HG03342 (cell line): ENCODE results near the gene CNTLN.
"Not testable (repeated sequence)": the region's sequence is repeated elsewhere in the genome, so short reads cannot be mapped to it uniquely, and the experiment has no call there.

Source experiments
- ATAC-seq: cut with Tn5 transposase; IDR thresholded peaks from one replicate; pipeline ENCODE4 v1.9.1; 2021; ENCODE audit warnings: mild to moderate bottlenecking, moderate library complexity; ENCODE audit not compliant: unreplicated experiment

Gene CNTLN

DNA sequence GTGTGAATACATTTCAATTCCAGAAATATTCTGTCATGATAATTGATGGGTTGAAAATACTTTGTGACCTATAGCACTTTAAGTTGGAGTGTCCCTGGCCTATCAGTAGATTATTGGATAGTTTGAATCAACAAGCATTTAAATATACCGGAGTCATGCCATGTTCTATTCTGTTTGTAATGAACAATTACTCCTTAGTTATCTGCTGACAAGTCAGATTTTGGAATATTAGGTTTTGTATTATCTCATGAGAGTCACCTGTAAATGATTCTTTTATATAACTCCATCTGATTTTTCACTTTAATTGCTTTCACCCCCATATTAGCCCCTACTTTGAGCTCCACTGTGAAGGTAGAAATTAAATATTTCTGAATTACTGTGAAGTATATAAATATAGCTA, 351.6 kb downstream of the CNTLN start:
- ATAC-seq, result no peak

DNA sequence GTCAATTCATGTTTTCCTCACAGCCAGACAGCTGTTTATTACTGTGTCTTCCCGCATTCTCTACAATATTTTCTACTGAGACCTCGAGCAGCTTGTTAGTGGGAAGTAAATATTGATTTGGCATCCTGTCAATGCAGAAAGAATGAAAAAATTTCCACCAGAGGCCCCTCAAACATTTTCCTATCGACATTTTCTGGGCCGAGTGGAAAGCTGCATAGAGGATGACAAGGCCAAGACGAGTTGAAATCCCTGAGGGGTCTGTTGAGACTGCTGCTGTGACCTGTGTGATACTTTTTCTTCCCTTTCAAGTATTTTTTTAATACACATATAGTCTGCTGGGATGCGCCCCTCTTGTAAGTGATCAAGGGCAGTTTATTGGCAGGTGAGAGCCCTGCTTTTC, 352.6 kb downstream of the CNTLN start:
- no peak for ATAC-seq

DNA sequence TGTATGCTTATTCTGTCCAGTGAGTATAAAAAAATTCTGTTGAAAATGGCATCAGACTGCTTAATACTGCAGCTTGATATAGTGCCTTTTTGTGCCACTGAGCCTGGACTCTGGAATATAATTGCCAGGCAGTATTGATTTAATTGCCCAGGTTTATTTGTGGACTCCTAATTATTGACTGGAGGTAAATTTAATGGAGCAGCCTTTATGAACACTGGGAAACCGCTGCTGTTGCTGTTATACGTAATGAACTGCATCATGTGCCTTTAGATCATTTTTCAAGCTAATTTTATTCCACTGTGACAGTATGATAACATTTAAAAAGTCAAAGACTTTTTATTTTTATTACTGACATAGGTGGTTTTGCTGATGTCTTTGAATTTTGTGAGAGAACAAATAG, 353.8 kb downstream of the CNTLN start:
- ATAC-seq, result no peak

DNA sequence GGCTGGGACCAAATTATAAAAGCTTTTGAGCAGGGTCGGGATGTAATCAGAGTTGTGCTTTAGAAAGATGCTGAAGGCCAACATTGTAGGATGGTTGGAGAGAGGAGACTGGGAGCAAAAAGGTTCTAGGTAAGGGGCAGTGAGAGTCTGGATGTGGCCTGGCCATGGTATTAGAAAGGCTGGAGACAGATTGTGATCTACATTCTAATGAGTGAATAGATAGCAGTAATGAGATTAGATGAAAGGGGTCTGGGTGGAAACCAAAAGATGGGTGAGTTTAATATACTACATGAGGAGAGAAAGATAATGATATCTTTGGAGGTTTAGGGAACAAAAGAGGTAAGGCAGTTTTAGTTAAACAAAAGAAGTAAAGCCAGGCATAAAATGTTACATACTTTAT, 355.3 kb downstream of the CNTLN start:
- no peak for ATAC-seq

DNA sequence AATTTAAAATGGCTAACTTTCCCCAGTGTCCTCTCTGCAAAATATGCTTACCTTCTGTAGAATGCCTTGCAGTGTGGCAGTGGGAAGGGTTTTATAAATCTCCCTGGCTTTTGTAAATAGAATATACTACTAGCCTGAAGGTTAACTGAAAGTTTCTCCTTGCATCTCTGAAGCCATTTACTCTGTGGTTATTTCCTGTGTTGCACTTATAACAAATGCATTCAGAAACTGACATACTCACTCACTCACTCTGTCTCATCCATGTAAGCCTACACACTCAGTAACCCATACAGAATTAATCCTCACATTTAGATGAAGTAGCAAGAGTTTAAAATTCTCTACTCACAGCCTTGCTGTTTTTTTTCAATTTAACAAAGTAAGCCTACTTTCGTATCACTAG, 356.9 kb downstream of the CNTLN start:
- ATAC-seq, result no peak

DNA sequence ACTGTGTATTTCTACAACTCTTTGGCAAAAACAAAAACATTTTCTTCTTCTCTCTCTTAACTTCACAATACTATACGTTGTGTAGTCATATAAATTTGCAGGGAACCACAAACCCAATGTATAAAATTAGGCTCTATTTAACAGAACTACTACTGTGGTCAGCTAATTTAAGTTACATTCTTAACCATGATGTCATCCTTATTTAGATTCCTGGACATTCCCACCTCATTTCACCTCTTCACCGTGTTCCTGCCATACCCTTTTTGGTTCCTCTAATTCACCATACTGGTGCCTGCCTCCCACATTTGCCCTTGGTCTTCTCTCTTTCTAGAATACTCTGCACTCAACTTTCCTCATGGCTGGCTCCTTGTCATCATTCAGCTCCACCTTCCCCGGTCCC, 368.4 kb downstream of the CNTLN start:
- no peak for ATAC-seq

DNA sequence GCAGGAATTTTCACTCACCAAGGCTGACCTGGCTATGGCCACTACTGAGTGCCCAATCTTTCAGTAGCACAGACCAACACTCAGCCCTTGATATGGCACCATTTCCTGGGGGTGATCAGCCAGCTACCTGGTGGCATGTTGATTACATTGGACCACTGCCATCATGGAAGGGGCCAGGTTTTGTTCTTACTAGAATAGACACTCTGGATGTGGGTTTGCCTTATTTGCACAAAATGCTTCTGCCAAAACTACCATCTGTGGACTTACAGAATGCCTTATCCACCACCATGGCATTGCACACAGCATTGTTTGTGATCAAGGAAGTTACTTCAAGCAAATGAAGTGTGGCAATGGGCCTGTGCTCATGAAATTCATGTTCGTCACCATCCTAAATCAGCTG, 374.3 kb downstream of the CNTLN start:
- ATAC-seq, result no peak

DNA sequence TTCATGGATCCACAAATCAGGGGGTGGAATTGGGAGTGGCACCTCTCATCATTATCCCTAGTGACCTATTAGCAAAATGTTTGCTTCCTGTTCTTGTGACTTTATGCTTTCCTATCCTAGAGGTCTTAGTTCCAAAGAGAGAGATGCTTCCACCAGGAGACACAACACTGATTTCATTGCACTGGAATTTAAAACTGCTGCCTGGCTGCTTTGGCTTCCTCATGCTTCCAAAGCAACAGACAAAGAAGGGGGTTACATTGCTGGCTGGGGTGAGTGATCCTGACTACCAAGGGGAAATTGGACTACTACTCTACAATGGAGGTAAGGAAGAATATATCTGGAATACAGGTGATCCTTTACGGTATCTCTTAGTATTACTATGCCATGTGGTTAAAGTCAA, 374.9 kb downstream of the CNTLN start:
- no peak for ATAC-seq

DNA sequence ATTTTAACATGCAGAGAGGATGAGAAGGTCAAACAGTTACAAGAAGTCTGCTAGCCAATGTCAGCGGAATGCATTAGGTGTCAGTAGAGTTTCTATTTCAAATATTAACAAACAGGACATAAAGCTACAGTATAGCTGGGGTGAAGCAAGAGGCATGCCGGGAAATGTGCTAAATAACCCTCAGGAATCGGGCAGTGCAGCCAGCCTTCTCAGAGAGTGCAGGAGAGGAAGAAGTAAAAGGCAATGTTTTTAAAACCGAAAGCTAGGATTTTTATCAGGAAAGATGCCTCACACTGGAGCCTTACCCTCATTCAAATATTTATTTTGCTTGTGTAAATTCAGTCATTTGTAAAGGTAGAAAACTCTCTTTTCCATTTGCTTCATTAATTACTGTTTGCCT, 384.9 kb downstream of the CNTLN start:
- ATAC-seq, result no peak

DNA sequence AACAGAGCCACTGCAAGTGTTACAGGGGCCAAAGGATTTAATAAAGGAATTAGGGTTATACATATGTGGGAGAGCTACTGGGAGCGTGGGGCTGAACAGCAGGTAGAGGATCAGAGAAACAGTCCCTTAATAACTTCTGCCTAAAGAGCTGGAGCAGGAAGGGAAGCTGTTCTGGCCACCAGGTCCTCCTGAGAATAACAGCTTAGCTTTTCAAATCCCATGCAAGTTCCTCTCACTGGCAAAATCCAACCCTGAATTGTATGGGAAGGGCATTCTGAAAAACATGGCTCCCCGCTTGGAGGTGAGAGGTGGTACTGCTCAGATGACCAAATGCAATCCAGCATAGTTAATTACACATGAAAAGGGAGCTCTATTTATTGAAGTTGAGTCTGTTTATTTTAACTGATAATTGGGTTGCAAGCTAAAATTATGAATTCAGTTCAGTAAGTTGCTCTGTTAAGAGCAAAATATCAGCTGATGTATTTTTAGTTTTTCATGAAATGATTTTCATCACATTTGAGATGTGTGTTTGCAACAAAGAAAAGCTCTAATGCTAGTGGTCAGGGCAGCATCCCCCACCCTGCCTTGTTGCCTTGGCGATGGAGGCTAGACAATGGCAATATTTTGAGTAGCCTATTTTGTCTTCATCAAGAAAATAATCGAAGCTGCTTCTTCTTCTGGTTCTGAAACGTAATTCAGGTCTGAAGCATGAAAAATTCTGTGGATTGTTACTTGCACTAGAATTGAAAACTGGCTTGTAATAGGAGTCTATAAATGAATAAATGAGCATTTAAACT, 385.6 kb downstream of the CNTLN start:
- ATAC-seq, result no peak

DNA sequence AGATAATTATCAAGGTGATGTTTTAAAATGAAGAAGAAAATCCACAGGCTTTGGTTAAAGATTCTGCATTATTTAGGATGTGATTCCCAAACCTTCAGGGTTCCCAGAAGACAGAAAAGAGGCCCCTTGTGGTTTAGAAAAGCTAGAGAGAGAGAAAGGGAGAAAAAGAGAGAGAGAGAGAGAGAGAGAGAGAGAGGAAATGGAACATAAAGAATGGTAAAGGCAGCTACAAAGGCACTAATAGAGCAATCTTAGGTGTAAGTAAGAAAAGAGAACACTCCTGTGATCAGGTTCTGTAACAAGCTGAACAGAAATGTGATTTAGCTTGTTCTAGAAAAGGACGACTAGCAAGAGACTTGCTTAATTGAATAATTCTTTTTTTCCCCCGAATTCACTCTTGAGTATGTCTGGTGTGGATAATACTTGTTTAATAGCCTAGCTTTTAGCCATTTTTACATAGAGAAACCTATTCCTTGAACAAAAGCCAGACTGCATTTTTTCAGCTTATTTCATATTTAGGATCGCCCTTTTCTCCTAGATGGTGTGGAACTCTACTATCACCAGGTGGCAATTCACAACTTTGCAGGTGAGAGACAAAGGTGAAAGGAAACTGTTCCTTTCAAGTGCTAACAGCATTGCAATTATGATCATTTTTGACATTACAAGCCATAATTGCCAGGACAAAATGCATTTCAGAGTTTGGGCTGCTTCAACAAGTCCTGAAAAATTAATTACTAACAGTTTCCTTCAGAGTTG, 386.4 kb downstream of the CNTLN start:
- no peak for ATAC-seq

DNA sequence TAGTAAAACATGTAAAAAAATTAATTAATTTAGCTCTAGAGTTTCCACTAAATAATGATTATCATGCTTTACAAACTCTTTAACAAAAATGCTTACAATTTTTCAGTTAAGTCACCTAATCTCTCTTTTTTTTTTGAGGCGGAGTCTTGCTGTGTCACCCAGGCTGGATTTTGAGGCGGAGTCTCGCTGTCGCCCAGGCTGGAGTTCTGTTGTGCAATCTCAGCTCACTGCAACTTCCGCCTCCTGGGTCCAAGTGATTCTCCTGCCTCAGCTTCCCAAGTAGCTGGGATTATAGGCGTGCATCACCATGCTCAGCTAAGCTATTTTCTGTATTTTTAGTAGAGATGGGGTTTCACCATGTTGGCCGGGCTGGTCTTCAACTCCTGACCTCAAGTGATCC, 391.9 kb downstream of the CNTLN start:
- ATAC-seq, result not testable (repeated sequence)

DNA sequence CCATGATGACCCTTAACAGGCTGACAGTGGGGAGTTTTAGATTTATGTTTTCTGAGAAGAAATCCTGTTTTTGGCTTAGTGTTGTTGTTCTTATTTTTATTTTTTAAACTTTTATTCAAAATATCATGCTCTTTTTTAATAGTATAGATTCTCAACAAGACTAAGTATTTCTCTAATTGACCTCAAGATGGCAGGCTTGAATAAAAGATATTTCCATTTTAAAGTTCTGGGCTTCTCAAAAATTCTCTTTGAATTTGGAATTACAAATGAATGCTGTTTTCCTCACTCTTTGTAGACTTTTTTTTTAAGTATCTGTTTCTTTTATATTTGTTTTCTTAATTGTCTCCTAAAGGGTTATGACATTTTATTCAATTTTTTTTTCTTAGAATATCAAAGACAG, 394.0 kb downstream of the CNTLN start:
- ATAC-seq, result no peak

DNA sequence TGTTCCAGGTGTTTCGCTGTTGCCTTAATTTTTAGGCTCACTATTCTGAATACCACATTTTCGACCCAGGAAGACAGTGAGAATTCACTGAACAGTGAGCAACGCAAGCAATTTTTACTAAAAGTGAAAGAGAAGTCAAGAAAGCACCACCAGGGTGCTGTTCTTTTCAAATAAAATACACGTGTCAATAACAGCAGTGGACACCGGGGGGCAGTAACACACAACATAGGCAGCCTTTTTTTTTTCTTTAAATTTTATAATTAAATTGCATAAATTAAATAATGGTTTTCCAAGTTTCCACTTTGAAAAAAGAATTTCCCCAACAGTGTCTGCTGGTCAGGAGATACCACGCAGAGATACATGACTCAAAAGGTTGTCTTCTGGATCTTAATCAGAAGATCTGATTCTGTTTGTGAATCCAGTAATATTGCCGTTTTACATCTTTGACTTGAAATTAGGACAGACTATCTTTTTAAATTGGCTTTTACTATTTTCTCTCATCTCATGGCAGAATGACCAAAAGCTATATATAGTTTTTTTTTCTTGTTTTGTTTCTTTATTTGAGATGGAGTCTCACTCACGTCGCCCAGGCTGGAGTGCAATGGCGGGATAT, 396.9 kb downstream of the CNTLN start:
- ATAC-seq, result peak; percentile 95

DNA sequence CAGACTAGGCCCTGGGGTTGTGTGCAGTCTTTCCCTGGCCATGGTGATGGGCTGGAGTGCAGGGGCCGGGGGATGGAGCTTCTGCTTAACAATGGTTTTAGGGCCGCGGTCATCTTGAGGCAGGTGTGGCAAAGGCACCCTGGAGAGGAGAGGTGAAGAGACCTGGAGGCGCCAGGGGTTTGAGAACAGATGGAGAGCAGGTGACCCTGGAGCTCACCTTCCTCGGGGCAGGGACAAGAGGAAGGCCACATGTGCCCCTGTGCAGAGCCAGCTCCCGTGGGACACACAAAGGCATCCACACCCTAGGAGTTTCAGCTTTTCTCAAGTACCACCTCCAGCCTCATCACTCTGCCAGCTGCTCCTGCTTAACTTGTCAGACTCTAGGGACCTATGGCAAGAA, 397.6 kb downstream of the CNTLN start:
- no peak for ATAC-seq

DNA sequence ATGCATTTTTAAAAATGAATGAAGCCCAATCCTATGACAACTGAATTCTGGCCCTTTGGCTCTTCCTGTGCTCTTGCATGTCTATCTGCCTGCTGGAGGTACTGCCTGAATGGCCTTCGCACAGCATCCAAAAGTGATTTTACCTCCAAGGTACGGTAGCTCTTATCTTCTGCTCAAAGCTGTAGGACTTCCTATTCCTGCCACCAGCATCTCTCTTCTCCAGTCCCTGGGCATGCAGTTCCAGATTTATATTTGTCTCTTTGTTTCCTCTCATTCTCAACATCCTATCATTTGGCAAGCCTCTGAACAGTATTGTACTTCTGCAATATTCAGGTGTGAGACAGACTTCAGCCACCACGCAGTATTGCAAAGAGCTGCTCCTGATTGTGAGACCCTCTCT, 400.3 kb downstream of the CNTLN start:
- ATAC-seq, result no peak

DNA sequence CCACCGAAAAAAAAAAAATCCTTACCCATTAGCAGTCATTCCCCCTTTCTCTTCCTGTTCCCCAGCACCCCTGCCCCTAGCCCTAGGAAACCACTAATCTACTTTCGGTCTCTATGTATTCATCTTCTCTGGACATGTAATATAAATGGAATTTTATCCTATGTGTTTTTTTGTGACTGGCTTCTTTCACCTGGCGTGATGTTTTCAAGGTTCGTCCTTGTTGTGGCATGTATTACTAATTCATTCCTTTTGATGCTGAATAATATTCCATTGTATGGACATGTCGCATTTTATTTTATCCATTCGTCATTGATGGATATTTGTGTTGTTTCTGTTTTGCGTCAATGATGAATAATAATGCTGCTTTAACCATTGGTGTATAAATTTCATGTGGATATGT, 401.2 kb downstream of the CNTLN start:
- no peak for ATAC-seq

DNA sequence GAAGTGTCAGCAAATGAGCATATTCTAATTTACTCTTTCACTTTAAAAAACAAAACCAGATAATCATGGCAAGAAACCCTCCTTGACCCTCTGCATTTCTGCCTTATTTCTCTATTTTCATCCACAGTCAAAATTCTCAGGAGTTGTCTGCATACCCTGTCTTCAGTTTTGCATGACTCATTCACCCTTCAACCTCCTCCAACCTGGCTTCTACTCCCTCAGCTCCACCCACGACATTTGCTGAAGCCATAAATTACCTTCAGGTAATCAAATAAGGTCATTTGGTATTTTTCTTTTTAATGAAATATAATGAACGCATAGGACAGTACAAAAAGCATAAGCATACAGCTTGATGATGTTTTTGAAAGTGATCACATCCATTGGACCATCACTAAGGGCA, 416.2 kb downstream of the CNTLN start:
- ATAC-seq, result no peak
